Neural progenitor cell (in vitro differentiated cells): ENCODE measurements around the gene GM2A.

Experiments used
- EZH2 ChIP-seq: fragments of 200-600 bp; sonication (generic); IDR thresholded peaks from 2 replicates; pipeline ENCODE4 v1.6.1; 2017; ENCODE audit warnings: antibody characterized with exemption, mild to moderate bottlenecking, moderate library complexity
- EZH2phosphoT487 ChIP-seq: fragments of 200-600 bp; sonication (generic); IDR thresholded peaks from 2 replicates; pipeline ENCODE4 v1.6.1; 2017; ENCODE audit warnings: antibody characterized with exemption
- TF ChIP-seq, protein P1 (sequence below): fragments of 200-600 bp; sonication (generic); IDR thresholded peaks from 2 replicates; pipeline ENCODE4 v1.5.1; 2017; ENCODE audit warnings: antibody characterized with exemption, mild to moderate bottlenecking

DNA sequence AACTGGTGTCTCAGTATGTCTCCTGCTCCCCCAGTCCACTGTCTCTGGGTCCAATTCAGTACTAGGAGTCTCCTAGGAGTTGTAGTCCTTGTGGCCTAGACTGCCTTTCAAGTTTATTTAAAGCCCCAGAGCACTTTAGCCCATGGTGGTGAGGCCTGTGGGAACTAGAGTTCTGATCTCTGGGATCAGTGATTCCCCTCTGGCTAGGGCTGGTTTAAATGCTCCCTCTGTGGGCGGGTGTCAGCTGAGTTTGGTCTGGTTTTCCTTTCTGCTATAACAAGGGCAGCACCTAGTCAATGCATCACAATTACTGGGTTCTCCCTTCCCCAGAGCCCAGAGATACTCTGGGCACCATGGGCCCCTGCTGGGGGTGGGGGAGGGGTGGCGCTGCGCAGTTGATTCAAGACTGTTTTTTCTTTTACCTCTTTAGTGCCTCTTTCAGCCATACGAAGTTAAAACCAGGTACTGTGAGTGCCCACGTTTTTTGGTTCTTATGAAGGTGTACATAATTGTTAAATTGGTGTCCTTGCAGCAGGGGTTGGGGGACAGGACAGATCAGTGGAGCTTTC, 59.9 kb downstream of the GM2A start:
- TF ChIP-seq, protein P1, sequence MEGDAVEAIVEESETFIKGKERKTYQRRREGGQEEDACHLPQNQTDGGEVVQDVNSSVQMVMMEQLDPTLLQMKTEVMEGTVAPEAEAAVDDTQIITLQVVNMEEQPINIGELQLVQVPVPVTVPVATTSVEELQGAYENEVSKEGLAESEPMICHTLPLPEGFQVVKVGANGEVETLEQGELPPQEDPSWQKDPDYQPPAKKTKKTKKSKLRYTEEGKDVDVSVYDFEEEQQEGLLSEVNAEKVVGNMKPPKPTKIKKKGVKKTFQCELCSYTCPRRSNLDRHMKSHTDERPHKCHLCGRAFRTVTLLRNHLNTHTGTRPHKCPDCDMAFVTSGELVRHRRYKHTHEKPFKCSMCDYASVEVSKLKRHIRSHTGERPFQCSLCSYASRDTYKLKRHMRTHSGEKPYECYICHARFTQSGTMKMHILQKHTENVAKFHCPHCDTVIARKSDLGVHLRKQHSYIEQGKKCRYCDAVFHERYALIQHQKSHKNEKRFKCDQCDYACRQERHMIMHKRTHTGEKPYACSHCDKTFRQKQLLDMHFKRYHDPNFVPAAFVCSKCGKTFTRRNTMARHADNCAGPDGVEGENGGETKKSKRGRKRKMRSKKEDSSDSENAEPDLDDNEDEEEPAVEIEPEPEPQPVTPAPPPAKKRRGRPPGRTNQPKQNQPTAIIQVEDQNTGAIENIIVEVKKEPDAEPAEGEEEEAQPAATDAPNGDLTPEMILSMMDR: no peak
- TF ChIP-seq EZH2 (no peak), EZH2phosphoT487 (no peak)
